Measurements from ENCODE around the gene MIPOL1. TPM values are rescaled to one million over a fixed set of nuclear protein-coding genes. Genes with fewer than 3 reads are reported as not detected.

MIPOL1 gene
- total RNA-seq, 1 donor from 2014 or later, result 24.8 TPM

GRCh38 chr14:37436519-37436918, 238.8 kb downstream of the MIPOL1 start:
- Histone ChIP-seq H3K36me3 (no peaks in the 10 kb centered on the region), H3K9me3 (no peaks in the 10 kb centered on the region), H3K27me3 (no peaks in the 10 kb centered on the region), H3K4me1 (no peaks in the 10 kb centered on the region), H3K4me3 (no peak overlapping the region), H3K27ac (no peak overlapping the region)
- DNase-seq (ENCODE audit: extremely low spot score in 2 of 2), result no peak
- intact Hi-C loops (cut with DNase I), result no loop called here
- no peak for TF ChIP-seq CTCF (IDR thresholded peaks at IDR 0.05)
- no peak for TF ChIP-seq POLR2AphosphoS5 (IDR thresholded peaks at IDR 0.05; ENCODE audit: insufficient read depth in 1 of 2, low read depth in 1 of 2)
- TF ChIP-seq POLR2A (IDR thresholded peaks at IDR 0.05), result no peak

GRCh38 chr14:37437490-37437889, 239.8 kb downstream of the MIPOL1 start:
- Histone ChIP-seq H3K27ac (no peak overlapping the region), H3K9me3 (no peaks in the 10 kb centered on the region), H3K36me3 (no peaks in the 10 kb centered on the region), H3K4me1 (no peaks in the 10 kb centered on the region), H3K4me3 (no peak overlapping the region), H3K27me3 (no peaks in the 10 kb centered on the region)
- no peak for DNase-seq (ENCODE audit: extremely low spot score in 2 of 2)
- intact Hi-C loops (cut with DNase I), result no loop called here
- TF ChIP-seq CTCF (IDR thresholded peaks at IDR 0.05), result no peak
- no peak for TF ChIP-seq POLR2A (IDR thresholded peaks at IDR 0.05)
- TF ChIP-seq POLR2AphosphoS5 (IDR thresholded peaks at IDR 0.05; ENCODE audit: insufficient read depth in 1 of 2, low read depth in 1 of 2), result no peak

- DNase-seq (ENCODE audit: extremely low spot score in 2 of 2), result no peak
Measured at GRCh38 chr14:37438444-37438843, 240.7 kb downstream of the MIPOL1 start.

GRCh38 chr14:37443461-37443860, 245.7 kb downstream of the MIPOL1 start:
- TF ChIP-seq POLR2A (IDR thresholded peaks at IDR 0.05) (no peak), CTCF (IDR thresholded peaks at IDR 0.05) (no peak), POLR2AphosphoS5 (IDR thresholded peaks at IDR 0.05; ENCODE audit: insufficient read depth in 1 of 2, low read depth in 1 of 2) (no peak)
- DNase-seq (ENCODE audit: extremely low spot score in 2 of 2), result no peak
- intact Hi-C loops (cut with DNase I), result no loop called here

More at GRCh38 chr14:37438444-37438843, 240.7 kb downstream of the MIPOL1 start:
- Histone ChIP-seq H3K36me3 (no peaks in the 10 kb centered on the region), H3K27me3 (no peaks in the 10 kb centered on the region), H3K27ac (no peak overlapping the region), H3K4me1 (no peaks in the 10 kb centered on the region), H3K9me3 (no peaks in the 10 kb centered on the region), H3K4me3 (no peak overlapping the region)
- TF ChIP-seq POLR2AphosphoS5 (IDR thresholded peaks at IDR 0.05; ENCODE audit: insufficient read depth in 1 of 2, low read depth in 1 of 2), result no peak
- TF ChIP-seq POLR2A (IDR thresholded peaks at IDR 0.05), result no peak
- no peak for TF ChIP-seq CTCF (IDR thresholded peaks at IDR 0.05)
- intact Hi-C loops (cut with DNase I), result no loop called here

GRCh38 chr14:37447883-37448391, 250.2 kb downstream of the MIPOL1 start:
- TF ChIP-seq POLR2AphosphoS5 (IDR thresholded peaks at IDR 0.05; ENCODE audit: insufficient read depth in 1 of 2, low read depth in 1 of 2), result peak in 1 of 2 donors; percentile 16
- no peak for TF ChIP-seq POLR2A (IDR thresholded peaks at IDR 0.05)
- TF ChIP-seq CTCF (IDR thresholded peaks at IDR 0.05), result no peak
- no peaks in the 10 kb centered on the region for H3K9me3 ChIP-seq
- H3K36me3 ChIP-seq, result no peaks in the 10 kb centered on the region
- no peak overlapping the region for H3K4me3 ChIP-seq
- no peaks in the 10 kb centered on the region for H3K27me3 ChIP-seq
- H3K27ac ChIP-seq, result no peak overlapping the region
- DNase-seq (ENCODE audit: extremely low spot score in 2 of 2), result no peak
- intact Hi-C loops (cut with DNase I), result no loop called here
- no peaks in the 10 kb centered on the region for H3K4me1 ChIP-seq

More at GRCh38 chr14:37443461-37443860, 245.7 kb downstream of the MIPOL1 start:
- H3K27ac ChIP-seq, result no peak overlapping the region
- H3K4me3 ChIP-seq, result no peak overlapping the region
- no peaks in the 10 kb centered on the region for H3K9me3 ChIP-seq
- H3K4me1 ChIP-seq, result no peaks in the 10 kb centered on the region
- H3K36me3 ChIP-seq, result no peaks in the 10 kb centered on the region
- H3K27me3 ChIP-seq, result no peaks in the 10 kb centered on the region

Measured in vagina (tissue), 2 donors.